ENCODE measurements around the gene PROKR2.

Gene PROKR2

GRCh38 chr20:5282561-5282960 lies 34.2 kb downstream of the PROKR2 start:
- no peak for DNase-seq (ENCODE audit: low read depth)

GRCh38 chr20:5279661-5280060 lies 37.1 kb downstream of the PROKR2 start:
- DNase-seq (ENCODE audit: low read depth): no peak

GRCh38 chr20:5272268-5272667 lies 44.5 kb downstream of the PROKR2 start:
- no peak for DNase-seq (ENCODE audit: low read depth)

- DNase-seq (ENCODE audit: low read depth): no peak
These were observed 46.2 kb downstream of the PROKR2 start for GRCh38 chr20:5270603-5271002.

GRCh38 chr20:5268449-5268848 lies 48.3 kb downstream of the PROKR2 start:
- no peak for DNase-seq (ENCODE audit: low read depth)

- DNase-seq (ENCODE audit: low read depth): no peak
These were observed 49.7 kb downstream of the PROKR2 start for GRCh38 chr20:5267092-5267491.

All from fibroblast of gingiva (primary cell).